A673 (cell line): Measurements from ENCODE around the gene SLC2A8.

ENCODE experiments used
- EZH2 ChIP-seq: fragments of 200-600 bp; sonication (generic); IDR thresholded peaks from 2 replicates; pipeline ENCODE4 v1.6.1; 2017; ENCODE audit warnings: borderline replicate concordance, low read depth, mild to moderate bottlenecking, mixed read lengths, antibody characterized with exemption, low read length; ENCODE audit not compliant: poor library complexity, severe bottlenecking
- TF ChIP-seq, protein P1 (sequence below): fragments of 300-800, 200-600 bp; sonication (generic); conservative IDR thresholded peaks from 2 replicates; pipeline ENCODE4 v1.5.1; 2017; ENCODE audit warnings: low read depth, mild to moderate bottlenecking, antibody characterized with exemption, low read length, moderate library complexity, mixed read lengths

DNA sequence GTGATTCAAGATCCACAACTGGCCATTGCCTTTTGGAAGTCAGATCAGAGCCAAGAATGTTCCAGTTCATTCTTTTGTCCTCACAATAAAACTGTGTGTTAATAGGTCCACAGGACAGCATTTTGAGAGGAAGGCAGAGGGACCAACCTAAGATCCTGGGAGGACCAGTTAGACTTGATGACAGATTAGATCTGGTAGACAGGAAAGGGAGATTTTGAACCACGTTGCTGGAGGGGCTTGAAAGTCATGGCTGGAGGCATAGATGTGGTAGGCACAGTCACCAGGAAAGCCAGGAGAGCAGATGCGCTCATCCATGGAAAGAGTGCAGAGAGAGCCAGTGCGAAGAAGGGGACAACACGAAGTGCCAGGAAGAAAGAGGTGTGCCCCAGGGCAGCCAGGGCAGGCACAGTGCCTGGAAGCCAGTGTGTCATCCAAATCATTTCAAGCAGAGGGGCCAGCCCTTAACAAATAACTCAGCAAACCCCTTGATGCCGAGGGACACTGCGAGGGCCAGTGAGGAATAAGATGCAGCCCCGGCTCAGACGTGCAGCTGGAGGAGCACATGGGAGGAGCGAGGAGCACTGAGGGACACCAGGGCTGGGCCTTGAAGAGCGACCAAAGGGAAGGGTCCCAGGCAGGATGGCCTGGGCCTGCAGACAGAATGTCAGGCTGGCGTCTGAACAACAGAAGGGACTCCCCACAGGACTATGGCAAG, 12.8 kb upstream of the SLC2A8 start:
- TF ChIP-seq, protein P1, sequence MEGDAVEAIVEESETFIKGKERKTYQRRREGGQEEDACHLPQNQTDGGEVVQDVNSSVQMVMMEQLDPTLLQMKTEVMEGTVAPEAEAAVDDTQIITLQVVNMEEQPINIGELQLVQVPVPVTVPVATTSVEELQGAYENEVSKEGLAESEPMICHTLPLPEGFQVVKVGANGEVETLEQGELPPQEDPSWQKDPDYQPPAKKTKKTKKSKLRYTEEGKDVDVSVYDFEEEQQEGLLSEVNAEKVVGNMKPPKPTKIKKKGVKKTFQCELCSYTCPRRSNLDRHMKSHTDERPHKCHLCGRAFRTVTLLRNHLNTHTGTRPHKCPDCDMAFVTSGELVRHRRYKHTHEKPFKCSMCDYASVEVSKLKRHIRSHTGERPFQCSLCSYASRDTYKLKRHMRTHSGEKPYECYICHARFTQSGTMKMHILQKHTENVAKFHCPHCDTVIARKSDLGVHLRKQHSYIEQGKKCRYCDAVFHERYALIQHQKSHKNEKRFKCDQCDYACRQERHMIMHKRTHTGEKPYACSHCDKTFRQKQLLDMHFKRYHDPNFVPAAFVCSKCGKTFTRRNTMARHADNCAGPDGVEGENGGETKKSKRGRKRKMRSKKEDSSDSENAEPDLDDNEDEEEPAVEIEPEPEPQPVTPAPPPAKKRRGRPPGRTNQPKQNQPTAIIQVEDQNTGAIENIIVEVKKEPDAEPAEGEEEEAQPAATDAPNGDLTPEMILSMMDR: no peak
- TF ChIP-seq EZH2: no peak
